Nephron progenitor cell (in vitro differentiated cells): Measurements from ENCODE around the gene HIVEP3.

Experiments used
- DNase-seq: peaks from one replicate; pipeline ENCODE4 v3.0.0; 2021
- H3K27ac Mint-ChIP-seq: 2 replicates; pipeline ENCODE4 v1.8.0; 2021; ENCODE audit warnings: mild to moderate bottlenecking, moderate library complexity, mixed read lengths
- H3K27me3 Mint-ChIP-seq: 2 replicates; pipeline ENCODE4 v1.8.0; 2021; ENCODE audit warnings: mild to moderate bottlenecking, low read depth, mixed read lengths; ENCODE audit not compliant: poor library complexity
- H3K36me3 Mint-ChIP-seq: 2 replicates; pipeline ENCODE4 v1.8.0; 2021; ENCODE audit warnings: low read depth, mixed read lengths
- H3K4me1 Mint-ChIP-seq: 2 replicates; pipeline ENCODE4 v1.8.0; 2021; ENCODE audit warnings: mixed read lengths
- H3K4me3 Mint-ChIP-seq: 2 replicates; pipeline ENCODE4 v1.8.0; 2021; ENCODE audit warnings: mild to moderate bottlenecking, moderate library complexity, mixed read lengths
- H3K9me3 Mint-ChIP-seq: 2 replicates; pipeline ENCODE4 v1.8.0; 2021; ENCODE audit warnings: mild to moderate bottlenecking, moderate library complexity, mixed read lengths
- TF ChIP-seq, protein P1 (sequence below): fragments of 200-600 bp; sonication (generic); IDR thresholded peaks from 2 replicates; pipeline ENCODE4 v1.5.0; 2021; ENCODE audit warnings: antibody characterized with exemption

Gene HIVEP3

DNA sequence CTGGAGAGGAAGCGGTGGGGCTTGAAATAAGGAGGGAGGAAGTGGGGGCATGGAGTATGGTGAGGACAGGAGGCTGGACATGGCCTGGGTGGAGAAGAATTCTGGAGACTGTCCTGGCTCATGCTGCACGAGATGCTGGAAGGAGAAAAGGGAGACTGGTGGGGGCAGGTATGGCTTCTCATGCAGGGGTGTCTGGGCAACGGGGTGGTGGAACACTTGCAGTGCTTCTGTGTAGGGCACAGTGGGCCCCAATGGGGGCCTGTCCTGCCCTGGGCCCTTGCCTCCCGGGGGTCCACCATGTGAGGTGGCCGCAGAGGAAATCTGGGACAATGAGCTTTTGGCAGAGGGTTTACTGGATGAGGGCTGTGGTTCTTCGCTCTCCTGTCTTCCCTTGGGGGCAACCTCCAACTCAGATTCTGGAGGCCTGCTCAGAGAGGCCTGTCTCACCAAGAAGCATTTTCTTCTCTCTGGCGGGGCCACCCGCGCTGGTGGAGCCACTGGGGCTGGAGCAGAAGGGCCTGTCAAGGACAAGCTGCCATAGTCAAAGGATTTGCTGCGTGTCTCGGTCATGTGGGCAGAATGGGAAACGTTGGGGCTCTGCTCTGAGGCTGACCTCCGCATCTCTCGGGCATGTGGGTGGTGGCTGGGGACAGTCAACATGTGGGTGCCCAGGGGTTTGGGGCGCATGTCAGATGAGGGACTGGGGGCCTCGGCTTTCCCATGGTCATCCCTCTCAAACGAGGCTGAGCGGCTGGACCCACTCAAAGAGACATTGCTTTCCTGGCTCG lies 337.3 kb downstream of the HIVEP3 start:
- TF ChIP-seq, protein P1, sequence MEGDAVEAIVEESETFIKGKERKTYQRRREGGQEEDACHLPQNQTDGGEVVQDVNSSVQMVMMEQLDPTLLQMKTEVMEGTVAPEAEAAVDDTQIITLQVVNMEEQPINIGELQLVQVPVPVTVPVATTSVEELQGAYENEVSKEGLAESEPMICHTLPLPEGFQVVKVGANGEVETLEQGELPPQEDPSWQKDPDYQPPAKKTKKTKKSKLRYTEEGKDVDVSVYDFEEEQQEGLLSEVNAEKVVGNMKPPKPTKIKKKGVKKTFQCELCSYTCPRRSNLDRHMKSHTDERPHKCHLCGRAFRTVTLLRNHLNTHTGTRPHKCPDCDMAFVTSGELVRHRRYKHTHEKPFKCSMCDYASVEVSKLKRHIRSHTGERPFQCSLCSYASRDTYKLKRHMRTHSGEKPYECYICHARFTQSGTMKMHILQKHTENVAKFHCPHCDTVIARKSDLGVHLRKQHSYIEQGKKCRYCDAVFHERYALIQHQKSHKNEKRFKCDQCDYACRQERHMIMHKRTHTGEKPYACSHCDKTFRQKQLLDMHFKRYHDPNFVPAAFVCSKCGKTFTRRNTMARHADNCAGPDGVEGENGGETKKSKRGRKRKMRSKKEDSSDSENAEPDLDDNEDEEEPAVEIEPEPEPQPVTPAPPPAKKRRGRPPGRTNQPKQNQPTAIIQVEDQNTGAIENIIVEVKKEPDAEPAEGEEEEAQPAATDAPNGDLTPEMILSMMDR: no peak
- Mint-ChIP-seq H3K27me3 (peaks cover 4% of the 10 kb centered on the region), H3K27ac (no peak overlapping the region), H3K4me3 (no peak overlapping the region), H3K36me3 (no peaks in the 10 kb centered on the region), H3K9me3 (no peaks in the 10 kb centered on the region), H3K4me1 (peaks cover 35% of the 10 kb centered on the region)
- no peak for DNase-seq

DNA sequence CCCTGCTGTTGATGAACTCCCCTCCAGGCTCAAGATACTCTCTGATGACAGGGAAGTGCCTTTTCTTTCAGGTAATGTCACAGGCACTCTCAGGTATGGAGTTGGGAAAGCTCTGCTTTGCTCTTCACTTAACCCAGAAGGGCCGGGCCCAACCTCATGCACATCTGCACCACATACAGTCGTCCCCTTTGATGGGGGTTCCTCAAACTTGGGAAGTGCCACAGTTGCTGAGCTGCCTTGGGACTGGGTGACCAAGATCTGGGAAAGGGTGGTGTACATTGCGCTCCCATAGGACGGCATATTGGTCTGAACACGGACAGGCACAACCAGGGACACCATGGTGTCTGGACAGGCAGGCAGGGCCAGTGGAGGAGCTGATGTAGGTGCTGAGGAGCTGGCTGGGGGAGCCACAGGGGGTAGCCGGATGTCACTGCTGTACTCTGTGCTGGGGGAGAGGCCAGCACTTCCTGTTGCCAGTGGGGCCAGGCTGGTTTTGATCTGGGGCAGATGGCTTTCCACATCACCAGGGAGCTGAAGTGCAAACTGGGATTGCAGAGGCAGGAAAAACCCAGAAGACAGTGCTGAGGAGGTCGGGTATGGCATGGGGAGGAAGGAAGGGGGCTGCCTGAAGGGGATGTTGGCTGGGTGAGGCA lies 338.1 kb downstream of the HIVEP3 start:
- Mint-ChIP-seq H3K27ac (no peak overlapping the region), H3K4me1 (peaks cover 35% of the 10 kb centered on the region), H3K27me3 (peaks cover 4% of the 10 kb centered on the region), H3K36me3 (no peaks in the 10 kb centered on the region), H3K9me3 (no peaks in the 10 kb centered on the region), H3K4me3 (no peak overlapping the region)
- TF ChIP-seq, protein P1: no peak
- DNase-seq: no peak

DNA sequence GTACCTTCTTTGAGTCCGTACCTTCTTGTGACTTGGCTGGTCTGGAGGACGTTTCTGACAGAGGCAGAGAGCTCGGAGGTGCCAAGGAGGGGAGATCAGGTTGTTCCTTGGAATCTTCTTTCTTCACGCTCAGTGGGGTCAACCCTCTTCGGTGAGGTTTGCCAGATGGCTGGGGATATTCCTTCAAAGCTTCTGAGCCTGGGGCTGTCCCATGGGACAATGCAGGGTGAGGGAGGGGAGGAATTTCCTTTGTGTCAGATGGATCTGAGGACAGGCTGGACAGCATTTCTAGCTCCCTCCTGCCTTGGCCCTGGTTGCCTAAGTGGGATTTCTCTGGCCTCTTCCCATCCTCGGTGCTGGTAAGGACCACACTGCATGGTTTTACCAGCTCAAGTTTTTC lies 338.7 kb downstream of the HIVEP3 start:
- Mint-ChIP-seq H3K27me3 (peaks cover 4% of the 10 kb centered on the region), H3K4me3 (no peak overlapping the region), H3K27ac (no peak overlapping the region), H3K4me1 (peaks cover 35% of the 10 kb centered on the region), H3K36me3 (no peaks in the 10 kb centered on the region), H3K9me3 (no peaks in the 10 kb centered on the region)
- TF ChIP-seq, protein P1: no peak
- no peak for DNase-seq

DNA sequence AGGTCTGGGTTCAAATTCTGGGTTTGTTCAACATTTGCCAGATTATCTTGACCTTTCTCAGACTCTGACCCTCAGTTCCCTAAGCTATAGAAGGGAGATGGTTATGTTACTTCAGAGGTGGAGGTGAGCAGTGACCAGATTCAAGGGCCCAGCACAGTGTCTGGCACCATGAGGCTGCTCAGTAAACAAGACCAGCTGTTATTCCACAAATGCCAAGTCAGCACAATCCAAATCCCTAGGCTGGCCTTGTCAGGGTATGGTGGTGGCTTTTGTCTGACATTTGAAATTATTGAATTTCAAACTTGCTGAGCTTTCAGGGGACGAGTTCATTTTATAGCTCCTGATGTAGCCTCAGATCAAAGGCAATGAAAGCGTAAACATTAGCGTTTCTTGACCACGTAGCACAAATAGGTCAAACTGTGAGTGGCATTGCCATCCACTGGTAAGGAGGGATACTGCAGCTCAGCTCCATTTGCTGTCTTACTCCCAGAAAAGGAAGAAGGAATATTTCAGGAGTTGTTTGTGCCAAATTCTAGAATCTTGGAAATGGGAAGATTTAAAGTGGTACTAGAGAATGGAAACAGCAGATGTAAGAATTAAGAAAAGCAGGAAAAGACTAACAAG lies 339.9 kb downstream of the HIVEP3 start:
- TF ChIP-seq, protein P1: peak; percentile 53
- H3K27ac Mint-ChIP-seq: peak overlapping the region; percentile 31
- no peak overlapping the region for H3K4me3 Mint-ChIP-seq
- peaks cover 4% of the 10 kb centered on the region for H3K27me3 Mint-ChIP-seq
- no peaks in the 10 kb centered on the region for H3K9me3 Mint-ChIP-seq
- DNase-seq: no peak
- H3K36me3 Mint-ChIP-seq: no peaks in the 10 kb centered on the region
- H3K4me1 Mint-ChIP-seq: peaks cover 35% of the 10 kb centered on the region

DNA sequence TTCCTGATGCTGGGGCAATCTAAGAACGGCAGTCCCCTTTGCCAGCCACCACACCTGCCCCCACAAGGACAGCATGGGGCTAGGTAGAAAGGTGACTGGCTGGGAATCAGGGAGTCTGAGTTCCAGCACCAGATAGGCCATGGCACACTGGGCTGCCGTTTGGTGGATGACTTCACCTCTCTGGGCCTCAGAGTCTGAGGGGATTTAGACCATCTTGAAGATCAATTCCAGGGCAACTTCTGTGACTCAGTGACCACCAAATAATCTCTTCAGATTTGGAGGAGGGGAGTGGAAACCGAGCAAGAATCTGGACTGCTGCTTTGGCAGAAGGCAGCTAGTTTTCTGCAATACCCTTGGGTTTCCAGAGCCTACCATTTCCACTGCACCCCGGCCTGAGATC lies 342.1 kb downstream of the HIVEP3 start:
- peaks cover 23% of the 10 kb centered on the region for H3K4me1 Mint-ChIP-seq
- TF ChIP-seq, protein P1: no peak
- H3K4me3 Mint-ChIP-seq: no peak overlapping the region
- no peak overlapping the region for H3K27ac Mint-ChIP-seq
- H3K27me3 Mint-ChIP-seq: no peaks in the 10 kb centered on the region
- no peak for DNase-seq
- no peaks in the 10 kb centered on the region for H3K9me3 Mint-ChIP-seq
- H3K36me3 Mint-ChIP-seq: no peaks in the 10 kb centered on the region
